Activated CD4-positive, alpha-beta T cell treated with anti-CD3 and anti-CD28 coated beads for 48 hours (primary cell): Measurements from ENCODE around the gene C1QA.

Source experiments
- DNase-seq: peaks from one replicate; pipeline ENCODE4 v3.0.0-alpha.2; 2020

The C1QA gene

GRCh38 chr1:22612671-22613571, 23.5 kb upstream of the C1QA start:
- DNase-seq = no peak

GRCh38 chr1:22613572-22613918, 22.9 kb upstream of the C1QA start:
- no peak for DNase-seq

GRCh38 chr1:22613951-22614350, 22.5 kb upstream of the C1QA start:
- DNase-seq = no peak

DNA sequence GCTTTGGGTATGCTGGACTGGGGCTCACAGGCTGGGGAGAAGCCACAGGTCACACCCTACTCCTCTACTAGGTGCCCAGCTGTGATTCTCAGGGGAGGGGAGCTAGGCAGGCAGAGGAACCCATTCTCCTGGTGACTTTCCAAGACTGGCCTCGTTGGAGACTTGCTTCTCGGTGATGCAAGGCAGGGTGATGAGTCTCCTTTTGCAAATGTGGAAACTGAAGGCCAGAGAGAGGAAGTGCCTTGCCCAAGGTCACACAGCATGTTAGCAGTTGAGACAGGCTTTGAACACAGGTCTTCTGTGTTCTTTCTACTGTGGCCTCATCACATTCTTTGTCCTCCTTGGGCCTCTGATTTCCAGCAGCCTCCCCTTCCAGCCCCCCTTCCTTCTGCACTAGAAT, 20.5 kb upstream of the C1QA start:
- DNase-seq = no peak

- DNase-seq = no peak
Measured at GRCh38 chr1:22616571-22616970, 19.9 kb upstream of the C1QA start.

DNA sequence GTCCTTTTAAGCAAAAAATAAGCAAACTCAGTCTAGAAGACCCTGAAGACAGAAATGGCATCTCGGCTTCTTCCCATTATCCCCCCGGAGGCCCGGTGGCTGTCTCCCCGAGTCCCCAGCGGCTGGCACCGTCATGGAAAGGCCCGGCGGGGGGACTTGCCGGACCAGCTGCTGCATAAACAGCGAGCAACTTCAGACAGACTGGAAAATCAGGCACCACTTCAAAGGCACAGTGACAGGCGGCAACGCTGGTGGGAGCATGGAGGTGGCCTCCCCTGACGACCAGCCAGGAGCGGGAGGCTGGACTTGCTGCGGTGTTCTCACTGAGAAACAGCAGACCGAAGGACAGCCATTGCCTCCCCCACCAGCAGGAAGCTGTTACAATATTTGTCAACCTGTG, 18.4 kb upstream of the C1QA start:
- no peak for DNase-seq

DNA sequence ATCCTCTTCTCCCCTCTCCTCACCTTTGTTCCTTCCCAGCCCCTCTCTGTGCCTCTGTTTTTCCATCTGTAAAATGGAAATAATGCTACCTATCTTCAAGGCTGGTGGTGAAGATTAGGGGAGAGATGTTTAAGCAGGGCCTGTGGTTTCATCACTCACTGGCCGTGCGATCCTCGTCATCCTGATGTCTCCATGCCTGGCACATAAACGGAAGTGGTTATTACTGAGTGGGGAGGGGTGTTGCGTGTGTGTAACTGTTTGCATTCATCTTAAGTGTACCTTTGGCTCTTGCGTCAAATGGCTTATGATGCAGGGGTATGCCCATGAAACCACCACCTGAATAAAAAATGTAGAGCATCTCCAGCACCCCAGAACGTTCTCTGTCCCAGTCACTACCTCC, 17.2 kb upstream of the C1QA start:
- DNase-seq = no peak

DNA sequence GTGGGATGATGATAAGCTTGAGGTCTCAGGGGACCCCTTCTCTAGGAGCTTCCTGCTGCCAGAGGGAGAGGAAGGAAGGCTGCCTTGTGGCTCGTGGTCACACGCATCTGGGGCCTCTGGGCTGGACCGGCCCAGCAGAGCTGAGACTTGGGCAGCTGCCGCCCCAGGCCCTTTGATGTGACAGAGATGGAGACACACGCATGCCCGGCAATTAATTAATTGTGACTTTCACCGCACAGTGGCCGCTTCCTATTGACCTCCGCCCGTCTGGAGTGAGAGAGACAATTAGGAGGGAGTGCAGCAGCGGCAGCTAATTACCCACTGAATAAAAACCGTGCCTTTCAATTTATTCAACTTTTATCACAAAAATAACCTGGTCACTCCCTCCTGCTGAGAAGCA, 16.6 kb upstream of the C1QA start:
- no peak for DNase-seq

DNA sequence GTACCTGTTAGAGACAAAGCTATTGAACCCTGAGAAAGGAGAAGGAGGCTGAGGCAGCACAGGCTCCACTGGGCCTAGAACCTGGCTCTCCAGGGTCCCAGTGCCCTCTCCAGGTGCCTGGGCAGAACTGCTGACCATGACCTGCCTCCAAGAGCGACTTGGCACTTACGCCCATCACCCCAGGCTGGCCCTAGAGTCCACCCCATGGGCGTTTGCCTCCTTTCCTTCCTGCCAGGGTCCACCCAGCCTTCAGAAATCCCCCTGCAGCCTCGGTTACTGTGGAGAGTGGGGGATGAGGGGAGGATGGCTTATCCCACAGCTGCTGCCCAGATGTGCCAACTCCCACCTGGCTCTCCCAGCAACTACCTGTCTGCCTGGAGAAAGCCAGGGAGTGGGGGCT, 14.7 kb upstream of the C1QA start:
- no peak for DNase-seq

DNA sequence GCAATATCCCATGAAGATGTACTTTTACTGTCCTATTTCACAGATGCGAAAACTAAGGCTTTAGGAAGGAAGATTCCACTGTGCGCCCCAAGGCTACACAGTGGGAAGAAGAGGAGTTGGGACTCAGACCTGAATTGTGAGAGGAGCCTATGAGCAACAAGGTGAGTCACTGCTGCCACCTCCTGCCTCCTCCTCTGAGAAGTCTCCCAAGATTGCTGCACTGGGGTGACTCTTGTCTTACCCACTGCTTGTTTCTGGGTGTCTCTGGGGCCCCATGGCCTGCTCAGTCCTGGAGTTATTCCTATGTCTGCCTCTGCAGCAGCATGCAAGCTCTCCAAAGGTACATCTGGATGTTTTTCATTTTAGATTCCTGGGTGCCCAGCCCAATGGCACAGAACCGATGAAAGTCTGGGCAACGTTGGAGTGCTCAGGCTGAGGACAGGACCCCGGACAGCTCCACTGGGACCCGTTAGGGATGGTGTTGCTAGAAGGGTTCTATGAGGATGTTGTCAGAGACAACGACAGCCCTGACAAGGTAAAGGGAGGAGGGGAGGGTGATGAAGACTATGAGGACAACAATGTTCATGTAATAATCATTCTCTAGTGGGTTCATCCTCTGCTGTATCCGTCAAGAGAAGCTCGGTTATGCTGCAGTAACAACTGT, 11.0 kb upstream of the C1QA start:
- peak; percentile 8 for DNase-seq

DNA sequence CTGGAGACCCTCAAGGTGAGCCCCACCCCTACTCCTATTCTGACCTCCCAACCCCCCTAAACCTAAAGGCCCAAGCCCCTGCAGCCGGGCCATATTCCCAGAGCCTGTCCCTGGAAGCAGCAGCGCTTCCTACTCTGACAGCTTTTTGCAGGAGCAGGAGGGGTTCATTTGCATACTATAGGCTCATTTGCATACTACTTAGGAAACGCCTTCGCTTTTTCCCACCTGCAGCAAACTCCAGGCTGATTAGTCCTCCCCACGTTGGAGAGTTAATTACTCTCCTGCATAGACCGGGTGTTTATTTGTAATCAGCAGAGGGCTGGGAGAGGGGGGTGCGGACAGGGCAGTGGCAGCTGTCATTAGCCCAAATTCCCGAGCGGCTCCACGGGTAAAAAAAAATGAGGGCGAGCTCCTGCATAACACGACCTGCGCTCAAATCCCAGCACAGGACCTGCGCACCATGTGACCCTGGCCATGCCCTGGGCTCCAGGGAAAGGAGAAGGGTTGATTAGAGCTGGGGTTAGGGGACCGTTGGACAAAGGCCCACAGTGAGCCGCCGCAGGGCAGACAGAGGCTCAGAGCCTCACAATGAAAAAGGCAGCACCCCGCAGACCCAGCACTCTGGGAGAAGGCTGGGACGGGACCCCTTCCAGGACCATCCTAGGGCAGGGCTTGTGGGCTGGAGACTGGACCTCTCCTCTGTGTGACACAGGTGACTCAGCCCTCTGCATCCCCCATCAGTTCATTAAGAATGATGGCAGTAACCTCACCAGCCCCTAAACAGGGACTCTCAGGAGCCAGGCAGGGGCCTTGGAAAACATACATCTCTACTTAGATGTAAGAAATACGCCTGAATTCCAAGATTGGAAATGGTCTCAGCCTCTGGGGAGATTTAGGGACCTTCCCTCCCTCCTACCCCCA, 9.9 kb upstream of the C1QA start:
- DNase-seq = no peak

GRCh38 chr1:22627331-22627730, 9.1 kb upstream of the C1QA start:
- DNase-seq = no peak

DNA sequence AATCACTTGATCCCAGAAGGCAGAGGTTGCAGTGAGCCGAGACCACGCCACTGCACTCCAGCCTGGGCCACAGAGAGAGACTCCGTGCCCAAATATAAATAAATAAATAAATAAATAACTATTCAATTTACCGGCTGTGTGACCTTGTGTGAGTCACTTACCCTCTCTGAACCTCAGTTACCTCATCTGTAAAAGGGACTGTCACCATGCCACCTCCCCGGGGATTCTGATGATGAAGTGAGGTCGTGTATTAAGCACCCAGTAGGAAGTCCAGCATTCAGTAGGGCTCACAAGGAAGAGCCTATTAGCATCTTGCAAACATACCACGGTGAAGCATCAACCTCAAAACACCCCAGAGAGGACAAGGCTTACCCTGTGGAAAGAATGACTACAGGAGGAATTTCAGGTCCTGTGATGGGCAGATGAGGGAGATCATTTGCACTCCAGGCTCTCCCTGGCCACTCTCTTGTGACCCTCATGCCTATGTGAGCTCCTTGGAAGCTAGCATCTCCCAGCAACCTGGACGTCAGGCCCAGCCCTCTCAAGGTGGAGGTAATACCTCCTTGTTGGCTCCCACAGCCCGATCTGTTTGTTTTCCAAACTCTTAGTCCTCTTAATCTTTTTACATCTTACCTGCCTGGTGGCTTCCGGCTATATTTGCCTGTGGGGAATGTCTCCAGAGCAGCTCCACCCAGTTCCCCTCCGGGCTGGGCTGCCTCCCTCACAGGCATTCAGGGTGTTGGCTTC, 7.6 kb upstream of the C1QA start:
- DNase-seq = no peak

- DNase-seq = no peak
Measured at GRCh38 chr1:22629886-22630285, 6.5 kb upstream of the C1QA start.

DNA sequence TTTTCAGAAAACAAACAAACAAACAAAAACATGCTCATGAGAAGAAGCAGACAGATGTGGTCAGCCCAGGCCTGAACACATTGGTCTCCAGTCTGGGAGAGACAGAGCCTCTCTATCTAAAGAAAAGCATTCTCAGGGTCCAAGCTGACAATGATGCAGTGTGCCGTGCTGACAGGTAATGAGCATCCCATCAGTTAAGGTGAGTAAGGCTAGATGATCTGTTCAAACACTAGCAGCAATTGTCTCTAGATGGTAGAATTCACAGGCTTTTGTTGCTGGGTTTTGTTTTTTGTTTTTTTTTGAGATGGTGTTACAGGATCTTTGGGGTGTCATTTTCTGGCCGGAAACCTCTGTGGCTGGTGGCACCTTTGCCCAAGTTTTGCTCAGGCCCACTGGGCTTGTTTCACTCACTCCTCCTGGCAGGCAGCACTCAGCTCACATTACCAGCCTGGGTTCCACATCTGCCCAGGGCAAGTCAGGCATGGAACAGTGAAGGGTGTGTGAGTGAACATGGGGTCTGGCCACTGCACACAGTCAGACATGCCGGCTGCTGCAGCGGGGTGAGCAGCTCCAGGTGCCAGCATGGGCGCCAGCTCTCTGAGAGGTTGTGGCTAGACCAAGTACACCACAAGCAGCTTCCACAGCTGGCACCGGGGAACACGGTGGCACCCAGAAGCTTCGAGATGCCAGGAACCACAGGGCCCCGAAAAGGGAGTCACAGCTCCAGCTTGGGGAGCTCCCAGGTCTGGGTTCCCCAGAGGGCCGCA, 2.5 kb upstream of the C1QA start:
- DNase-seq = no peak

GRCh38 chr1:22635436-22635835, 992 bp upstream of the C1QA start:
- DNase-seq = no peak

DNA sequence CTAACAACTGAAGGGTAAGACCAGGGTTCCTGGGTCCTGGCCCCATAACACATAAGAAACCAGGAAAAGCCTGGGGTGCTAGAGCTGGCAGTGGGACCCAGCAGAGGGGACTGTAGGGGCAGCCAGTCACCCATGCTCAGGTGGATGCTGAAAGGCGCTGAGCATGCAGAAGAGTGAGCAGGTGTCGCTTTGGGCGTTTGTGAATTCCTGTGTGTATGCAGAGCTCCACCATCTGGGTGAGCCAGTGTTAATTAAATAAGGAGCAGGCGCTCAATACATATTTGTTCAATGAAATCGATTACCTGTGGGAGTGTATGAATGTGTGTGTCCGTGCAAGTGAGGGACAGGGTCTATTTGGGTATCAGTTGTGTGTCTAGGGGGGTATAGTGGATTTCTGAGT, 499 bp downstream of the C1QA start:
- no peak for DNase-seq

DNA sequence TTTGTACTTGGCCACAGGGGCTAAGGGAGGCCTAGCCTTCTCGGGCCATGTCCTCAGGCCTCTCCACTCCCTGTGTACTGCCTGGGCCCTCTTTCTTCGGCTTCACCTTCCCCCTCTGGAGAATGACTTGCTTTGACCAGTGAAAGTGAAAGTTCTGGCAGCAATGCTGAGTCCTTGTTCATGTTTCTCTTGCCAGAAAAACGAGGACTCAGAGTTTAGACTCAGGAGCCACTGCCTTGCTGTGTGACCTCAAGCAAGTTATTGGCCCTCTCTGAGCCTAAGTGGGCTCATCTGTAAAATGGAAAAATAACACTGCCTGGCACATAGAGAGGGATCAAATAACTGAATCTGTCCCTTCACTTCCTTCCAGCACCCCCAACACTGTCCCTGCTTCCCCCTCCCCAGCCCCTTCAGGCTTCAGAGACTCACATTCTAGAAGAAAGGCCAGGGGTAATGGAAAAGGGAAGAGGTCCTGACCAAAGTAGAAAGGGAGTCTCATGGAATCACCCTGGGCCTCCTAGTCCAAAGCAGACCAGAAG, 1.5 kb downstream of the C1QA start:
- no peak for DNase-seq

DNA sequence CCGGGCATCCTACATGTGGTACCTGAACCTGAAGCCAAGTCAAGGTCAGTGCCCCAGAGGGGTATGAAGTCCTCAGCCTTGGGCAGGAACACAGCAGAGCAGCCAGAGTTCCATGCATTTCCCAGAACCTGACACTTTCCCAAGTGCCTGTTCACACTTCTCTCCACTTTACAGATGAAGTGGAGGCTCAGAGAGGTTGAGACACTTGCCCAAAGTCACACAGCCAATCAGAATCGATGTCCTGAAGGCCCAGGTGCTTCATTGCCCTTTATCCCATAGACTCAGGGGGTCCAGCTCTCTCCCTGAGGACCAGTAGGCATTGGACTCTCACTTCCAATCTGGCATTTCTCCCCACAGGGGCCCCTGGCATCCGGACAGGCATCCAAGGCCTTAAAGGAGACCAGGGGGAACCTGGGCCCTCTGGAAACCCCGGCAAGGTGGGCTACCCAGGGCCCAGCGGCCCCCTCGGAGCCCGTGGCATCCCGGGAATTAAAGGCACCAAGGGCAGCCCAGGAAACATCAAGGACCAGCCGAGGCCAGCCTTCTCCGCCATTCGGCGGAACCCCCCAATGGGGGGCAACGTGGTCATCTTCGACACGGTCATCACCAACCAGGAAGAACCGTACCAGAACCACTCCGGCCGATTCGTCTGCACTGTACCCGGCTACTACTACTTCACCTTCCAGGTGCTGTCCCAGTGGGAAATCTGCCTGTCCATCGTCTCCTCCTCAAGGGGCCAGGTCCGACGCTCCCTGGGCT, 2.2 kb downstream of the C1QA start:
- no peak for DNase-seq

GRCh38 chr1:22639286-22639685, 2.9 kb downstream of the C1QA start:
- no peak for DNase-seq

- no peak for DNase-seq
Measured at GRCh38 chr1:22641247-22641646, 4.8 kb downstream of the C1QA start.
